CD4-positive, alpha-beta T cell treated with Interleukin-2 at 100 ng/mL for 4 hours (primary cell): ENCODE data around the gene OIP5.
"Not testable (repeated sequence)": the region's sequence is repeated elsewhere in the genome, so short reads cannot be mapped to it uniquely, and the experiment has no call there.

ENCODE experiments used
- DNase-seq: peaks from one replicate; pipeline ENCODE4 v3.0.0-alpha.2; 2020; ENCODE audit warnings: low spot score

OIP5 gene

DNA sequence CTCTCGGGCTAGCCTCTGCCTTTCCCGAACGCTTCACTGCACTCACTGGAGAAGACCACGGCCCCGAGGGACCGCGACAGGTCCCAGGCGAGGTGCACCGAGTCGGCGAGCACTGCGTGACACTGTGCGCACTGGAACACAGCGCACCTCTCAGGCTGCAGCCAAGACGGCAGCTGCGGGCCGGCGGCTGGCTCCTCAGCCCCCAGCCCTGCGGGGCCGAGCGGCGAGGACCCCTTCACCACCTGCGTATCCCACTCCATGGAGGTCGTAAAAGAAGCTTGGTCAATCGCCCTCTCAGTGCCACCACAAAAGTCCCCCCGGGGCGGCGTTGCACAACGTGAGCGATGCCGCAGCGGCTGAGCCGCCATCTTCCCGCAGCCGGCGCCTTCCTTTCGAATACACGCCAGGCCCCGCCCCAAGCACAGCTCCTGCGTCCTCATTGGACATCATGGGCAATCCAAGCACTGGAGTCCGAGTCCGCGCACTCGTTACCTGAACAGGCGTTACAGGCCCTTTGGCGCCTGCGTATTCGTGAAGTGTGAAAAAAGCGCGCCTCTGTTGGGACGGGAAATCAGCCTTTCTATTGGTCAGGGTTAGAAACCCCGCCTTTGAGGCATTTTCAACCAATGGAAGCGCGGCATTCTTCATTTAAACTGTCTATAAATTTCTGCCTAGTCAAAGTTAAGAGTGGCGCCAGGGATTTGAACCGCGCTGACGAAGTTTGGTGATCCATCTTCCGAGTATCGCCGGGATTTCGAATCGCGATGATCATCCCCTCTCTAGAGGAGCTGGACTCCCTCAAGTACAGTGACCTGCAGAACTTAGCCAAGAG, at the start of gene OIP5, which contains the start of gene NUSAP1:
TSS of gene OIP5 (minus strand) at position 398 of the 832 bp plus-strand sequence. CDS start at position 368, 30 bp downstream.
TSS of gene NUSAP1 (plus strand) at position 688 of the 832 bp plus-strand sequence. CDS start at position 765, 77 bp downstream.
- peak; percentile 99 for DNase-seq

- DNase-seq, result no peak
Observed at GRCh38 chr15:41377978-41378377, 45.6 kb upstream of the OIP5 start.

DNA sequence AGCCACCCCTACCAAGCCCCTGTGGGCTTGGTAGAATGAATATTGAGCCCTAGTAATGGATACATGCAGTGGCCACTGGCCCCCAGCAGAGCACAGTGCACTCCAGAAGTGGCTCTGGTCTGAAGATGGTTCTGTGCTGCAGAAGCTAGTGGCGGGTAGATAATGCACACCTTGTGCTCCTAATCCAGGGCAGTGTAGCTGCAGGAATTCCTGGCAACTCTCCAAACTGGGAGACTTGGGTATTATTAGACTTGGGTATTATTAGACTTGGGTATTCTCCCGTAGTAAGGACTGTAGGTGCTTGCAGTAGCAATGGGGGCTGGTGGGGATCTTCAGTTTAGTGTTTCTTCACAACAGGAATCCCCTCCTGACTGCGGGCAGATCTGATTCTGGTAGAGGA, 35.0 kb upstream of the OIP5 start:
- DNase-seq, result no peak

DNA sequence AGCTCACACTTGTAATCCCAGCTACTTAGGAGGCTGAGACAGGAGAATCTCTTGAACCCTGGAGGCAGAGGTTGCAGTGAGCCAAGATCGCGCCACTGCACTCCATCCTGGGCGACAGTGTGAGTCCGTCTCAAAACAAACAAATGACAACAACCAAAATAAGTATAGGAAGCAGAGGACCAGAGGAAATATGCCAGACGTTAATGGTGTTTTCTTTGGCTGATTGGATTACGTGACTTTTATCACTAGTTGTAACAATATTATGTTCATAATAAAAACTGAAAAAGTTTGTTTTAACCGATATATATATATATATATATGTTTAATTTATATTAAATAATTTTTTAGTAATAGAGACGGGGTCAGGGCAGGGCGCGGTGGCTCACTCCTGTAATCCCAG, 22.0 kb upstream of the OIP5 start:
- no peak for DNase-seq

DNA sequence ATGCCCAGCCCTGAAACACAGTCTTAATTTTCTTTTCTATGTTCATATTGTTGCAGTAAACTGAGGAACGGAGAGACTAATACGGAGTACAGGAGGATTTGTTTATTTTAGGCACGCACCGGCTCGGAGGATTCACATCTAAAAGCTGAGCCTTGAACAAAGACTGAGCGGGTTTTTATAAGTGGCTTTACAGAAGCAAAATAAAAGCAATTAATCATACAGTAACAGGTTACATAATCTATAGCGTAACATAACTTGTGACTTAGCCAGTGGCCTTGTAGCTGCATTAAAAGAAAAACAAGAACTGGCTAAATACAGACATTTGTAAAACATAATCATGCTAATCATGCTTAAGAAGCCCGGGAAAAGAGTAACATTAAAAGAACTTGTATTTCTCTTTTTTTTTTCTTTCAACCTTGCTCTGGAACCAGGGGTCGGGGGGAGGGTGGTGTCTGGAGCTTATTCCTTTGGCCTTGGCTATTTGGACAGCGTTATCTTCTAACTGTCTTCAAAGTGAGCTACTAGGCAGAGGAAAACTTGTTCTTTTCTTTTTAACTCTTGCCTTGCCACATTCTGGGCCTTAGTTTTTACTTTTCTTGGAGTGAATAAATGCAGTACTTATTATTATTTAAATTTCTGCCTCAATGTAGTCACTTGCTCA, 17.8 kb upstream of the OIP5 start:
- no peak for DNase-seq

DNA sequence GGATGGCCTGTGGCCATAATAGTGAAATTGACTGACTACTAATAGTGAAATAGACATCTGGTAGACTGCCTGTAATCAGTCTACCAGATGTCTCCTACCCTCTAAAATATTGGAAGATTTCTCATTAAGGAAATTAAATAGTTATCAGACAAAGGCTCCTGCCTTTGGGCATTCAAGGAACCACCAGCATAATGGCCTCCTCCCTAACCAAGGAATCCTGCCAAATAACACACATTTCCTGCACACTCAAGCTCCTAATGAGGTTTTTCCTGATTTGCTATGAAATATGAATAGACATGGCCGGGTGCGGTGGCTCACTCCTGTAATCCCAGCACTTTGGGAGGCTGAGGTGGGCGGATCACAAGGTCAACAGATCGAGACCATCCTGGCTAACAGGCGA, 14.8 kb upstream of the OIP5 start:
- DNase-seq, result no peak

GRCh38 chr15:41341519-41341918, 9.1 kb upstream of the OIP5 start:
- no peak for DNase-seq

DNA sequence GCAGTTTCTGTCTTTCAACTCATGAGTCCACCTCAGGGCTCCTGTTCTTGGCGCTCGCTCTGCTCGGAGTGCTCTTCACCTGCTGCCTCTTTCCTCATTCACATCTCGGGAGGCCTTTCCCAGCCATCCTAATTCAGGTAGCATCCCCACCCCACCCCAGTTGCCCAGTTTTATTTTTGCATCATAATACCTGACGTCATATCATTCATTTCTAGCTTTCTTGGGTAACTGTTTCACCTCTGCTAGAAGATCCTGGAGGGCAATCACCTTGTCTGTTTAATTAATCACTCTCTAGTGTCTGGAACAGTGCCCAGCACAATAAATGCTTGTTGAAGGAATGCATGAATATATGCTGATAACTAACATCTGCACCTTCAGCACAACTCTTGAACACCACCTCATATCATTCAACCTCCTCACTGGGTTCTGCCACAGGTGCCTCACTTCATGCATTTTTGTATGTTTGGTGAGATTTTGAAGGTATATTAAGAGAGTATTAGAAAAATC, 7.9 kb upstream of the OIP5 start:
- DNase-seq, result no peak

DNA sequence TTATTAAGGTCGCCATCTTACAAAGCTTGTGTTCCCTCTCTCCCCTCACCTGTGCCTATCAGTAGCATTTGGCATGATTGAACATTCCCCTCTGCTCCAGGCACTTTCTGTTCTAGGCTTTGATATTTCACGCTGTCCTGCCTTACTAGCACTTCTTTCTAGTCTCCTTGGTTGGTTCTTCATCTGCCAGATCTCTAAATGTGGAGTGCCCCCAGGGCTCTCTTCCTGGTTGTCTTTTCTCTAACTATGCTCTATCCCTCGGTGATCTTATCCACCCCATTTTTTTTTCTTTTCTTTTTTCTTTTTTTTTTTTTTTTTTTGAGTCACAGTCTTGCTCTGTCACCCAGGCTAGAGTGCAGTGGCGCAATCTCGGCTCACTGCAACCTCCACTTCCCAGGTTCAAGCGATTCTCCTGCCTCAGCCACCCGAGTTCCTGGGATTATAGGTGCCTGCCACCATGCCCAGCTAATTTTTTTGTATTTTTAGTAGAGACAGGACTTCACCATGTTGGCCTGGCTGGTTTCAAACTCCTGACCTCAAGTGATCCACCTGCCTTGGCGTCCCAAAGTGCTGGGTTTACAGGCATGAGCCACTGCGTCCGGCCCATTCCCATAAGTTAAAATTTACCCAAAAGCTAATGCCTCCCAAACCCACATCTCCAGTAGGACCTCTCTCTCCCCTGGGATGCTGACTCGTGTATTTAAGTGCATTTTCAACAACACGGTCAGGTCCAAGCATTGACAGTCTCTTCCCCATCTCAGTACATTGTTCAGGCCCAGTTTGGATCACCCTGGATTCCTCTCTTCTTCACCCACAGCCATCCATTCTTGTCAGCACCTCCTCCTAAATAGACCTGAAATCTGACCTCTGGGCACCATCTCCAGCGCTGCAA, 5.5 kb upstream of the OIP5 start:
- DNase-seq, result no peak

GRCh38 chr15:41337047-41337446, 4.7 kb upstream of the OIP5 start:
- no peak for DNase-seq

DNA sequence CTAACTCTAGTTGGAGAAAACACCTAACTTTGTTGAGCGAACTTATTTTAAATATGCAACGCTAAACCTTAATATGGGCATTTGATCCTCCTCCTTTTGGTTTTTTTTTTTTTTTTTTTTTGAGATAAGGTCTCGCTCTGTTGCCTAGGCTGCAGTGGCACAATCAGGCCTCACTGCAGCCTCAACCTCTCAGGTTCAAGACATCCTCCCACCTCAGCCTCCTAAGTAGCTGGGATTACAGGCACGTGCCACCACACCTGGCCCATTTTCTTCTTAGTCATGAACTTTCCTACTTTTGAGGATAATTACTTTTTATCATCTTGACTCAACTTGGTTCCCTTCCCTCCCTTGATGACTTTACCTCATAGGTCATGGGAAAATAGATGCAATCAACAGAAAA, 4.2 kb upstream of the OIP5 start:
- DNase-seq, result no peak

GRCh38 chr15:41334293-41335120, 2.1 kb upstream of the OIP5 start:
- no peak for DNase-seq

- DNase-seq, result peak; percentile 12
Observed at GRCh38 chr15:41333026-41333562, 703 bp upstream of the OIP5 start.

DNA sequence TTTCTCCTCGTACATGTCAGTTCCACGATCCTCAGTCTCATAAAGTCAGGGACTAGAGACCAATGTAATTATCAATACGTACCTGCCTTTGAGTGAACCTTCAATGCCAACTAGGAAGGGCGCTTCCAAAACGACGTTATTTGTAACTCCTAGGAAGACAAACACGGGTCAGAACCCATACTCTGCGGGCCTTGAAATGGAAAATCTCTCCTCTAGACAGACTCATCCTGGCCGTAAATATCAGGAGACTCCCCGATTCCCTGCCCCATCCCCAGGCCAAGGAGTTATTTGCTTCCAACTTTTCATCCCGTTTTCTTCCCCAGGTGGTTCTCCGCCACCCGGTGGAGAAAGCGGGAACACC, 578 bp downstream of the OIP5 start:
- no peak for DNase-seq

DNA sequence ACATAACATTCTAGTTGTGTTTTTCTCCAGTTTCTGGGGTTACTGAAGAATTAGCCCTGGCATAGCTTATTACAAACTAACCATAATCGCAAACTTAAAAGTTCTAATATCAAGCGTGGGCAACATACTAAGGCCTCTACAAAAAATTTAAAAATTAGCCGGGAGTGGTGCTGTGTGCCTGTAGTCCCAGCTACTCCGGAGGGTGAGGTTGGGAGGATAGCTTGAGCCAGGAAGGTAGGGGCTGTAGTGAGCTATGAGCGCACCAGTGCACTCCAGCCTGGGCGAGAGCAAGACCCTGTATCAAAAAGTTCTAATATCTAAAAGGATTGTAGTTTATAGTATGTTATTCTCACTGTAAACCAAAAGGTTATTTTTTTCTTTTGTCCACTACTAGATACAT, 1.1 kb downstream of the OIP5 start:
- DNase-seq, result no peak

- no peak for DNase-seq
Observed at GRCh38 chr15:41323611-41324010, 8.8 kb downstream of the OIP5 start.

GRCh38 chr15:41320805-41321330, 11.5 kb downstream of the OIP5 start:
- DNase-seq, result not testable (repeated sequence)

GRCh38 chr15:41309226-41309905, 23.0 kb downstream of the OIP5 start:
- no peak for DNase-seq

GRCh38 chr15:41307679-41308078, 24.7 kb downstream of the OIP5 start:
- DNase-seq, result no peak

DNA sequence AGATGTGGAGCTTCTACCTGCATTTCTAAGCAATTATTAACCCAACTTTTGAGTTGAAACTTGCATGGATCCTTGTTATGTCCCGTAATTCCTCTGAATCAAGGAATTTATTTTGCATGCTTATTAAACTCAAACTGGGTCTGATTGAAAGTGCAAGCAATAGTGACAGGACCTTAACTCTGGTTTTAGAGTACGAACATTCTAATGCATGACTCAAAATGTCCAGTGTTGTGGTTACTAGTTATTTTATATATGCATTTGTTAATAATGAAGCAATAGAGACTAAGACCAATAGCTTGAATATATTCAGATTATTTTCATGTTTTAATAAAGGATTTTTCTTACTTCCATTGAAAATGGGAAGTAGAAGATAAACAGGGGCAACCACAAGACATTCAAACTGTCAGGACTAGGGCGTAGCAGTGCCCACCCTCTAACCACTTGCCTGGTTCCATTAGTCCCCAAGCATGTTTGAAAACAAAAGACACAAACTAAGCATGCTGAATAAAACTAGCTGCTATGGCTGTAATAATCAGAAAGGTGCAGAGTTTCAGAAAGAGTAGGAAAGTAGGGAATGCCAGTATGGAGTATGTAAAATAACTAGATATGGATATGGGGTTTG, 28.1 kb downstream of the OIP5 start:
- DNase-seq, result no peak
